H1 (cell line): ENCODE results near the gene IL36B. TPM values are rescaled to one million over a fixed set of nuclear protein-coding genes. Genes with fewer than 3 reads are reported as not detected.

ENCODE experiments used
- CTCF ChIA-PET: fragments of 300-600 bp; sonication (Branson Sonifier 250); formaldehyde crosslinking; loops from one replicate; lab custom pipeline; 2021; ENCODE audit not compliant: partially characterized antibody; lab: Charles Lee
- POLR2A ChIA-PET: fragments of 300-600 bp; sonication (Branson Sonifier 250); formaldehyde crosslinking; loops from one replicate; lab custom pipeline; 2021; ENCODE audit warnings: inconsistent platforms; ENCODE audit not compliant: partially characterized antibody; lab: Charles Lee
- DNase-seq, 2 experiments: peaks; one replicate each; pipeline versions ENCODE4 v3.0.0 to v3.0.0-alpha.2; 2010 to 2022; ENCODE audit warnings: low spot score in 2 of 2, low read depth in 1 of 2, mixed read lengths in 1 of 2
- FAIRE-seq: peaks from 2 replicates; lab custom pipeline; 2011; peaks lifted over from hg19 to GRCh38; lab: Jason Lieb, UNC
- H2AFZ ChIP-seq: 2 replicates; pipeline ENCODE4 v1.8.1; 2012; ENCODE audit warnings: low read length, inconsistent platforms
- H2AK5ac ChIP-seq: 2 replicates; pipeline ENCODE4 v1.6.1; 2013; ENCODE audit warnings: low read depth, low read length
- H2BK120ac ChIP-seq: replicated peaks from 2 replicates; pipeline ENCODE3; 2013; ENCODE audit warnings: low read depth, low read length, inconsistent platforms
- H2BK12ac ChIP-seq: 2 replicates; pipeline ENCODE4 v1.6.1; 2013; ENCODE audit warnings: low read depth, low read length
- H2BK15ac ChIP-seq: 2 replicates; pipeline ENCODE4 v1.6.1; 2013; ENCODE audit warnings: low read length
- H2BK20ac ChIP-seq: 2 replicates; pipeline ENCODE4 v1.6.1; 2013; ENCODE audit warnings: low read length
- H2BK5ac ChIP-seq: 2 replicates; pipeline ENCODE4 v1.6.1; 2013; ENCODE audit warnings: low read depth, low read length
- H3K14ac ChIP-seq: 2 replicates; pipeline ENCODE4 v1.6.1; 2013; ENCODE audit warnings: inconsistent platforms; ENCODE audit not compliant: insufficient read length
- H3K18ac ChIP-seq: 2 replicates; pipeline ENCODE4 v1.6.1; 2013; ENCODE audit warnings: low read length; ENCODE audit errors: extremely low read depth
- H3K23ac ChIP-seq: 2 replicates; pipeline ENCODE4 v1.6.1; 2013; ENCODE audit warnings: inconsistent platforms; ENCODE audit not compliant: insufficient read length
- H3K23me2 ChIP-seq: 2 replicates; pipeline ENCODE4 v1.6.1; 2013; ENCODE audit warnings: low read depth, low read length
- H3K27ac ChIP-seq: 2 replicates; pipeline ENCODE4 v1.6.1; 2011; ENCODE audit warnings: low read depth, low read length, inconsistent platforms
- H3K27me3 ChIP-seq, 4 experiments: replicated peaks in 1 of 4; 1 replicate in 1 of 4; 2 replicates in 3 of 4; pipeline versions ENCODE4 v1.6.1 to v1.8.1; 2011 to 2013; ENCODE audit warnings: low read length in 3 of 4, mild to moderate bottlenecking in 3 of 4, inconsistent platforms in 2 of 4, mixed read lengths in 2 of 4, moderate library complexity in 1 of 4; ENCODE audit not compliant: control insufficient read depth in 3 of 4, insufficient read depth in 3 of 4; ENCODE audit errors: extremely low read depth in 1 of 4
- H3K36me3 ChIP-seq, 4 experiments: 2 replicates each; pipeline versions ENCODE4 v1.6.1 to v1.8.1; 2011 to 2013; ENCODE audit warnings: mild to moderate bottlenecking in 4 of 4, low read length in 3 of 4, moderate library complexity in 2 of 4, control low read depth in 1 of 4, inconsistent platforms in 1 of 4; ENCODE audit not compliant: insufficient read depth in 4 of 4, control insufficient read depth in 2 of 4
- H3K4ac ChIP-seq: replicated peaks from 2 replicates; pipeline ENCODE3; 2013; ENCODE audit warnings: low read length, low read depth, mixed read lengths, inconsistent platforms; ENCODE audit not compliant: insufficient read length
- H3K4me1 ChIP-seq, 4 experiments: replicated peaks in 1 of 4; 1 replicate in 1 of 4; 2 replicates in 3 of 4; pipeline versions ENCODE4 v1.6.1 to v1.8.1; 2011 to 2013; ENCODE audit warnings: low read length in 3 of 4, inconsistent platforms in 2 of 4, mixed read lengths in 1 of 4; ENCODE audit not compliant: insufficient read depth in 4 of 4, control insufficient read depth in 3 of 4
- H3K4me2 ChIP-seq, 2 experiments: 2 replicates each; pipeline versions ENCODE4 v1.6.1 to v1.8.1; 2011 to 2013; ENCODE audit warnings: low read depth in 2 of 2, low read length in 2 of 2, control low read depth in 1 of 2, inconsistent platforms in 1 of 2, mild to moderate bottlenecking in 1 of 2; ENCODE audit not compliant: insufficient read depth in 1 of 2
- H3K4me3 ChIP-seq, 4 experiments: fragments of 200-600, 300-600 bp in 1 of 4; sonication (generic), shearing (Covaris generic), sonication (Bioruptor Twin) in 1 of 4; 2 replicates each; pipeline versions ENCODE4 v1.5.1 to v1.8.1; 2011 to 2016; ENCODE audit warnings: low read length in 4 of 4, low read depth in 3 of 4, control low read depth in 2 of 4, inconsistent platforms in 2 of 4, mild to moderate bottlenecking in 2 of 4, mixed read lengths in 1 of 4, moderate library complexity in 1 of 4; ENCODE audit not compliant: insufficient read depth in 2 of 4; ENCODE audit errors: extremely low read depth in 1 of 4
- H3K56ac ChIP-seq: replicated peaks from 2 replicates; pipeline ENCODE3; 2013; ENCODE audit warnings: low read depth, mild to moderate bottlenecking, mixed read lengths, low read length, inconsistent platforms; ENCODE audit not compliant: insufficient read length
- H3K79me1 ChIP-seq: 2 replicates; pipeline ENCODE4 v1.6.1; 2013; ENCODE audit warnings: low read depth, low read length, control low read depth
- H3K79me2 ChIP-seq, 2 experiments: 2 replicates each; pipeline versions ENCODE4 v1.6.1 to v1.8.1; 2012 to 2013; ENCODE audit warnings: low read length in 2 of 2, mild to moderate bottlenecking in 2 of 2, inconsistent platforms in 1 of 2; ENCODE audit not compliant: insufficient read depth in 2 of 2, control insufficient read depth in 1 of 2
- H3K9ac ChIP-seq, 4 experiments: replicated peaks in 1 of 4; 1 replicate in 1 of 4; 2 replicates in 3 of 4; pipeline versions ENCODE4 v1.6.1 to v1.8.1; 2011 to 2013; ENCODE audit warnings: low read depth in 3 of 4, low read length in 3 of 4, control low read depth in 2 of 4, mild to moderate bottlenecking in 2 of 4, moderate library complexity in 2 of 4, inconsistent platforms in 1 of 4; ENCODE audit errors: extremely low read depth in 1 of 4
- H3K9me3 ChIP-seq, 2 experiments: 2 replicates each; pipeline versions ENCODE4 v1.6.1 to v1.8.1; 2012 to 2013; ENCODE audit warnings: mild to moderate bottlenecking in 2 of 2, moderate library complexity in 2 of 2, control low read depth in 1 of 2, inconsistent platforms in 1 of 2, low read depth in 1 of 2, low read length in 1 of 2, mixed read lengths in 1 of 2; ENCODE audit not compliant: insufficient read depth in 2 of 2
- H4K20me1 ChIP-seq, 2 experiments: replicated peaks in 1 of 2; 2 replicates each; pipeline versions ENCODE3 to v1.8.1; 2011 to 2013; ENCODE audit warnings: inconsistent platforms in 2 of 2, low read length in 2 of 2, mild to moderate bottlenecking in 1 of 2; ENCODE audit not compliant: insufficient read depth in 2 of 2, control insufficient read depth in 1 of 2
- H4K5ac ChIP-seq: 2 replicates; pipeline ENCODE4 v1.6.1; 2013; ENCODE audit warnings: low read length, low read depth, mixed read lengths, inconsistent platforms; ENCODE audit not compliant: insufficient read length
- H4K8ac ChIP-seq: 2 replicates; pipeline ENCODE4 v1.8.0; 2013; ENCODE audit warnings: mild to moderate bottlenecking, moderate library complexity, low read length, inconsistent platforms; ENCODE audit not compliant: insufficient read depth; ENCODE audit errors: extremely low read depth
- H4K91ac ChIP-seq: replicated peaks from 2 replicates; pipeline ENCODE3; 2013; ENCODE audit warnings: low read length, mixed read lengths, inconsistent platforms; ENCODE audit not compliant: insufficient read length
- CBX8 ChIP-seq: fragments of 300-800, 300-1000 bp; sonication (generic); IDR thresholded peaks from 2 replicates; pipeline ENCODE4 v1.7.1; 2016; ENCODE audit warnings: low read depth, low read length, borderline replicate concordance
- EP300 ChIP-seq, 2 experiments: IDR thresholded peaks; 1 replicate in 1 of 2; 2 replicates in 1 of 2; pipeline ENCODE4 v1.6.1; 2011 to 2012; ENCODE audit warnings: low read depth in 2 of 2, low read length in 2 of 2, mild to moderate bottlenecking in 2 of 2, borderline replicate concordance in 1 of 2, inconsistent platforms in 1 of 2, moderate library complexity in 1 of 2
- GTF2F1 ChIP-seq: IDR thresholded peaks from 2 replicates; pipeline ENCODE4 v1.6.1; 2012; ENCODE audit warnings: low read depth, low read length, improper control_type of control experiment, borderline replicate concordance
- HDAC2 ChIP-seq, 2 experiments: fragments of 300-600 bp in 1 of 2; sonication (generic) in 1 of 2; IDR thresholded peaks; 2 replicates each; pipeline ENCODE4 v1.6.1; 2011 to 2012; ENCODE audit warnings: low read depth in 2 of 2, low read length in 2 of 2, mild to moderate bottlenecking in 2 of 2, moderate library complexity in 2 of 2, borderline replicate concordance in 1 of 2, inconsistent platforms in 1 of 2
- HDAC6 ChIP-seq: IDR thresholded peaks from one replicate; pipeline ENCODE4 v1.7.1; 2012; ENCODE audit warnings: low read depth, mild to moderate bottlenecking, inconsistent platforms, low read length, moderate library complexity
- PHF8 ChIP-seq: fragments of 200-600 bp; sonication (generic); conservative IDR thresholded peaks from 2 replicates; pipeline ENCODE4 v1.7.1; 2012; ENCODE audit warnings: low read depth, mild to moderate bottlenecking, inconsistent platforms, low read length, moderate library complexity
- POLR2A ChIP-seq, 2 experiments: IDR thresholded peaks; 1 replicate in 1 of 2; 2 replicates in 1 of 2; pipeline ENCODE4 v1.6.1; 2011; ENCODE audit warnings: low read depth in 2 of 2, low read length in 2 of 2, mild to moderate bottlenecking in 2 of 2; ENCODE audit errors: control extremely low read depth in 1 of 2
- RBBP5 ChIP-seq: IDR thresholded peaks from 2 replicates; pipeline ENCODE4 v1.7.1; 2012; ENCODE audit warnings: low read depth, mild to moderate bottlenecking, inconsistent platforms, low read length, moderate library complexity, borderline replicate concordance
- RXRA ChIP-seq: IDR thresholded peaks from 2 replicates; pipeline ENCODE4 v1.6.1; 2011; ENCODE audit warnings: low read depth, mild to moderate bottlenecking, low read length, moderate library complexity; ENCODE audit not compliant: insufficient read depth
- SP1 ChIP-seq: IDR thresholded peaks from 2 replicates; pipeline ENCODE4 v1.6.1; 2011; ENCODE audit warnings: low read depth, low read length
- TCF12 ChIP-seq: IDR thresholded peaks from 2 replicates; pipeline ENCODE4 v1.6.1; 2011; ENCODE audit warnings: low read depth, mild to moderate bottlenecking, low read length
- WGBS, 2 experiments: shearing (Covaris generic) in 1 of 2; methylation state at CpG; one replicate each; pipeline versions ENCODE4 v1.1.6 to v1.1.7; 2013 to 2015; ENCODE audit warnings: low lambda C conversion rate in 2 of 2, mixed read lengths in 2 of 2, inconsistent platforms in 1 of 2, low coverage in 1 of 2, missing lambda C conversion rate in 1 of 2; ENCODE audit not compliant: insufficient replicate concordance in 2 of 2, insufficient coverage in 1 of 2, insufficient read length in 1 of 2; ENCODE audit errors: extremely low coverage in 1 of 2, missing lambda C conversion rate in 1 of 2; 5-methylcytosine and 5-hydroxymethylcytosine counted together
- polyA plus RNA-seq, 7 experiments: library from polyadenylated mRNA; depleted of rRNA in 3 of 7; stranded (reverse) in 5 of 7; unstranded in 2 of 7; fragments of >200 nt in 5 of 7; fragments of 200-250 nt in 2 of 7; gene quantifications; 1 replicate in 5 of 7; 2 replicates in 1 of 7; 4 replicates in 1 of 7; pipeline versions ENCODE4 v1.2.1 to v1.2.3, GENCODE V29; 2011 to 2013; ENCODE audit warnings: missing spikeins in 2 of 7, mixed read lengths in 2 of 7
- total RNA-seq: library from RNA; stranded (reverse); fragmentation: NEBNext Ultra II Directional; extraction: Animal tissue kit (Norgen Biotek cat#: 25700); gene quantifications from 2 replicates; pipeline ENCODE4 v1.2.1, GENCODE V29; 2021

Gene IL36B
- total and polyA plus RNA-seq, 2 of the 8 experiments (the other 6 are each of a cell fraction or from before 2014, with no cell fraction given): not detected

- H4K5ac ChIP-seq: no peak overlapping the region
- H3K23me2 ChIP-seq: no peaks in the 10 kb centered on the region
- no peaks in the 10 kb centered on the region for H3K4me1 ChIP-seq
- H2BK15ac ChIP-seq: no peak overlapping the region
- H3K36me3 ChIP-seq: no peaks in the 10 kb centered on the region
- POLR2A ChIA-PET: no interaction called here
- H3K9ac ChIP-seq: no peak overlapping the region
- 78% methylated on average over 2 of the region's 2 CpGs; no CpG with 5 or more reads in 1 of the 2 experiments for WGBS, 2 experiments
- no peak overlapping the region for H3K14ac ChIP-seq
- FAIRE-seq: no peak
- peaks cover 0 to 3% of the 10 kb centered on the region in 2 experiments; a peak in 1 of 4 replicates for H3K9me3 ChIP-seq
- no peaks in the 10 kb centered on the region for H3K79me1 ChIP-seq
- H2AFZ ChIP-seq: no peak overlapping the region
- H3K56ac ChIP-seq: no peak overlapping the region
- no peaks in the 10 kb centered on the region for H4K20me1 ChIP-seq
- no peak overlapping the region for H3K23ac ChIP-seq
- H4K8ac ChIP-seq: no peak overlapping the region
- H3K4me2 ChIP-seq: no peak overlapping the region
- H2BK12ac ChIP-seq: no peak overlapping the region
- H2BK5ac ChIP-seq: no peak overlapping the region
- no peaks in the 10 kb centered on the region for H3K27me3 ChIP-seq
- H3K79me2 ChIP-seq: no peaks in the 10 kb centered on the region
- no peak overlapping the region for H2BK120ac ChIP-seq
- H2BK20ac ChIP-seq: no peak overlapping the region
- no peak overlapping the region for H3K4ac ChIP-seq
- H3K18ac ChIP-seq: no peak overlapping the region
- no peak overlapping the region for H3K27ac ChIP-seq
- CTCF ChIA-PET: interaction anchor here (1.0 to 1.9 kb wide), 2 partner anchors 48 to 50 kb away, joined by 3 to 6 read pairs; no protein-coding TSS in a partner anchor
- no peak overlapping the region for H4K91ac ChIP-seq
- TF ChIP-seq SP1: no peak
- TF ChIP-seq GTF2F1: no peak
- TF ChIP-seq TCF12: no peak
- TF ChIP-seq HDAC2 (IDR thresholded peaks at IDR 0.05; ENCODE audit: borderline replicate concordance in 1 of 2, low read depth in 2 of 2, low read length in 2 of 2): no peak
- TF ChIP-seq RBBP5: no peak
- TF ChIP-seq EP300 (IDR thresholded peaks at IDR 0.05; ENCODE audit: borderline replicate concordance in 1 of 2, low read depth in 2 of 2, low read length in 2 of 2): no peak
- no peak for TF ChIP-seq CBX8
- no peak for TF ChIP-seq RXRA
- TF ChIP-seq HDAC6: no peak
- TF ChIP-seq PHF8: no peak
- TF ChIP-seq POLR2A (IDR thresholded peaks at IDR 0.05; ENCODE audit: control extremely low read depth in 1 of 2, low read depth in 2 of 2, low read length in 2 of 2): no peak
- TF ChIP-seq, all 59 proteins: peak for 0
- DNase-seq: no peak
- no peak overlapping the region for H2AK5ac ChIP-seq
- H3K4me3 ChIP-seq: no peak overlapping the region
These were observed 42.6 kb downstream of the IL36B start for GRCh38 chr2:113010088-113010487.
